Heart left ventricle (tissue), 13 donors: ENCODE measurements around the gene NBPF10.
"Not testable (repeated sequence)": the region's sequence is repeated elsewhere in the genome, so short reads cannot be mapped to it uniquely, and the experiment has no call there.

Experiments used
- POLR2A ChIP-seq, 2 donors: fragments of 450-650 bp; IDR thresholded peaks; one replicate each; pipeline ENCODE4 v1.6.1; 2017; ENCODE audit warnings: antibody characterized with exemption in 2 of 2, mild to moderate bottlenecking in 2 of 2, moderate library complexity in 2 of 2
- TF ChIP-seq, protein P1 (sequence below), 12 donors: fragments of 200-600 bp; sonication (generic) in 4 of 12; IDR thresholded peaks; one replicate each; pipeline versions ENCODE4 v1.5.0 to v1.8.0; 2018 to 2022; ENCODE audit warnings: antibody characterized with exemption in 12 of 12, mild to moderate bottlenecking in 5 of 12
- donor health status: ischemic (EF 13 %, LVEDD 7.1; RV severe dilation, severe dysfunction).
- donor health status: DM: no; HTN: yes; CAD: no.
- donor health status: DM: no; HTN: no; CAD: no.
- donor health status: ischemic (EF 25% LVEDD 6.9; RV normal size, moderate dysfunction).
- donor health status: ischemic (EF 25% LVEDD 5.7; RV mildly dilated, moderate dysfunction).
- donor health status: ischemic (EF 35%, LVEDD 5.7; RV mildly dilated, moderate dysfunction).
- donor health status: nonischemic (EF 11% LVEDD 7.7; RV severe dilation, severe dysfunction).
- donor health status: DM: yes; HTN: yes; CAD: no.
- donor health status: PGD.
- donor health status: ischemic (EF 29% LVEDD 5.4; RV normal size, mild dysfunction).
- donor health status: nonischemic (EF 23%, LVEDD 6.1; RV moderate dilation, normal function).

DNA sequence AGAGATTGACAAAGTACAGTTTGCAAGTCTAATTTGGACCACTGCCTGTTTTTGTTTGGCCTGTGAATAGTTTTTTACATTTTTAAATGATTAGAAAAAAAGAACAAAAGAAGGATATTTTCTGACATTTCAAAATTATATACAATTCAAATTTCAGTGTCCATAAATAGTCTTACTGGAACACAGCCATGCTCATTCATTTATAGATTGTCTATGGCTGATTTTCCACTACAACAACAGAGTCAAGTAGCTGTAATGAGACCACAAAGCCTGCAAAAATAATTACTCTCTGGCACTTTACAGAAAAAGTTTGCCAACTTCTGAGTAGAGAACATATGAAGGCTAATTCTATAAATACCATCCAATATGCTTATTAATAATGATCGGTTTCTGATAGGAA, 23.1 kb upstream of the NBPF10 start:
- TF ChIP-seq, protein P1, sequence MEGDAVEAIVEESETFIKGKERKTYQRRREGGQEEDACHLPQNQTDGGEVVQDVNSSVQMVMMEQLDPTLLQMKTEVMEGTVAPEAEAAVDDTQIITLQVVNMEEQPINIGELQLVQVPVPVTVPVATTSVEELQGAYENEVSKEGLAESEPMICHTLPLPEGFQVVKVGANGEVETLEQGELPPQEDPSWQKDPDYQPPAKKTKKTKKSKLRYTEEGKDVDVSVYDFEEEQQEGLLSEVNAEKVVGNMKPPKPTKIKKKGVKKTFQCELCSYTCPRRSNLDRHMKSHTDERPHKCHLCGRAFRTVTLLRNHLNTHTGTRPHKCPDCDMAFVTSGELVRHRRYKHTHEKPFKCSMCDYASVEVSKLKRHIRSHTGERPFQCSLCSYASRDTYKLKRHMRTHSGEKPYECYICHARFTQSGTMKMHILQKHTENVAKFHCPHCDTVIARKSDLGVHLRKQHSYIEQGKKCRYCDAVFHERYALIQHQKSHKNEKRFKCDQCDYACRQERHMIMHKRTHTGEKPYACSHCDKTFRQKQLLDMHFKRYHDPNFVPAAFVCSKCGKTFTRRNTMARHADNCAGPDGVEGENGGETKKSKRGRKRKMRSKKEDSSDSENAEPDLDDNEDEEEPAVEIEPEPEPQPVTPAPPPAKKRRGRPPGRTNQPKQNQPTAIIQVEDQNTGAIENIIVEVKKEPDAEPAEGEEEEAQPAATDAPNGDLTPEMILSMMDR (IDR thresholded peaks at IDR 0.05): not testable (repeated sequence)
- not testable (repeated sequence) for TF ChIP-seq POLR2A (IDR thresholded peaks at IDR 0.05)
